Breast epithelium (tissue), 3 donors: Measurements from ENCODE around the gene OTX1.

ENCODE experiments used
- CTCF ChIP-seq, 3 donors: fragments of 450-650 bp; IDR thresholded peaks; one replicate each; pipeline ENCODE4 v1.5.1; 2016 to 2017; ENCODE audit warnings: antibody characterized with exemption in 3 of 3, mild to moderate bottlenecking in 3 of 3, moderate library complexity in 3 of 3
- POLR2A ChIP-seq: fragments of 450-650 bp; IDR thresholded peaks from one replicate; pipeline ENCODE4 v1.6.1; 2016; ENCODE audit warnings: antibody characterized with exemption, mild to moderate bottlenecking, moderate library complexity
- POLR2AphosphoS5 ChIP-seq, 3 donors: sonication (generic); formaldehyde crosslinking; IDR thresholded peaks; one replicate each; pipeline ENCODE4 v1.6.1; 2017; ENCODE audit warnings: antibody characterized with exemption in 3 of 3

- no peak for TF ChIP-seq CTCF (IDR thresholded peaks at IDR 0.05)
- no peak for TF ChIP-seq POLR2A
- TF ChIP-seq POLR2AphosphoS5 (IDR thresholded peaks at IDR 0.05): no peak
Observed at GRCh38 chr2:63041592-63041991, 9.0 kb upstream of the OTX1 start.
